HepG2 (cell line): ENCODE results near the gene CCDC142. TPM values are rescaled to one million over a fixed set of nuclear protein-coding genes. Genes with fewer than 3 reads are reported as not detected.

Source experiments
- CBX1 ChIP-seq: IDR thresholded peaks from one replicate; pipeline ENCODE4 v1.6.1; 2016; ENCODE audit warnings: antibody characterized with exemption, low read depth
- FOXA1 ChIP-seq, 2 experiments: fragments of 450-650 bp in 1 of 2; sonication (generic) in 1 of 2; formaldehyde crosslinking in 1 of 2; IDR thresholded peaks; 2 replicates each; pipeline versions ENCODE4 v1.4.0 to v1.6.1; 2016 to 2020; ENCODE audit warnings: missing genetic modification reagents in 1 of 2
- NCOR1 ChIP-seq: fragments of 200-600 bp; sonication (generic); IDR thresholded peaks from 2 replicates; pipeline ENCODE4 v1.7.0; 2017; ENCODE audit warnings: antibody characterized with exemption, low read length, borderline replicate concordance
- PPARG ChIP-seq: conservative IDR thresholded peaks from 2 replicates; pipeline ENCODE4 v1.6.1; 2016; ENCODE audit warnings: missing biosample characterization, missing genetic modification reagents
- PTBP1 ChIP-seq: fragments of 200-400 bp; formaldehyde crosslinking; IDR thresholded peaks from 2 replicates; pipeline ENCODE4 v1.6.1; 2018; ENCODE audit warnings: low read length, low read depth; ENCODE audit not compliant: poor library complexity, severe bottlenecking
- SMYD3 ChIP-seq: sonication (generic); formaldehyde crosslinking; IDR thresholded peaks from 2 replicates; pipeline ENCODE4 v1.8.1; 2023; ENCODE audit warnings: mild to moderate bottlenecking, missing genetic modification reagents
- SOX6 ChIP-seq, 2 experiments: fragments of 450-650 bp in 1 of 2; sonication (generic) in 1 of 2; formaldehyde crosslinking in 1 of 2; IDR thresholded peaks; 2 replicates each; pipeline versions ENCODE4 v1.4.0 to v1.6.1; 2017 to 2020; ENCODE audit warnings: antibody characterized with exemption in 1 of 2, mild to moderate bottlenecking in 1 of 2, missing genetic modification reagents in 1 of 2
- SRF ChIP-seq: IDR thresholded peaks from 2 replicates; pipeline ENCODE4 v1.6.1; 2011; ENCODE audit warnings: mild to moderate bottlenecking, low read depth, low read length, moderate library complexity
- TAF1 ChIP-seq: sonication (generic); formaldehyde crosslinking; IDR thresholded peaks from 2 replicates; pipeline ENCODE4 v1.4.0; 2020; ENCODE audit warnings: missing genetic modification reagents
- TEAD3 ChIP-seq: optimal IDR thresholded peaks from 2 replicates; pipeline ENCODE3; 2016; ENCODE audit warnings: borderline replicate concordance
- ZC3H13 ChIP-seq: sonication (generic); formaldehyde crosslinking; IDR thresholded peaks from 2 replicates; pipeline ENCODE4 v1.8.1; 2023; ENCODE audit warnings: mild to moderate bottlenecking, missing genetic modification reagents, moderate library complexity
- ZNF224 ChIP-seq: sonication (generic); formaldehyde crosslinking; IDR thresholded peaks from 2 replicates; pipeline ENCODE4 v1.5.0; 2020; ENCODE audit warnings: mild to moderate bottlenecking, missing genetic modification reagents
- ZNF564 ChIP-seq: sonication (generic); formaldehyde crosslinking; IDR thresholded peaks from 2 replicates; pipeline ENCODE4 v1.8.1; 2023; ENCODE audit warnings: mild to moderate bottlenecking, missing genetic modification reagents
- polyA plus RNA-seq, 8 experiments: library from polyadenylated mRNA; depleted of rRNA in 3 of 8; stranded (reverse) in 7 of 8; unstranded in 1 of 8; fragments of >200 nt; fragmentation: Illumina TruSeq in 4 of 8; extraction: Trizol in 4 of 8; gene quantifications; 2 replicates each; pipeline versions ENCODE4 v1.2.1 to v1.2.3, GENCODE V29; 2011 to 2016; ENCODE audit warnings: low read depth in 4 of 8, missing spikeins in 1 of 8, mixed read lengths in 1 of 8; ENCODE audit not compliant: insufficient read depth in 1 of 8
- total RNA-seq, 5 experiments: library from RNA; depleted of rRNA; stranded (reverse); fragments of >200 nt; fragmentation: Illumina TruSeq; extraction: Trizol; gene quantifications; 2 replicates each; pipeline ENCODE4 v1.2.3, GENCODE V29; 2016; ENCODE audit warnings: low read depth in 1 of 5
- TF ChIP-seq, protein P1 (sequence below): sonication (generic); formaldehyde crosslinking; IDR thresholded peaks from 2 replicates; pipeline ENCODE4 v1.4.0; 2020; ENCODE audit warnings: missing genetic modification reagents, borderline replicate concordance
- TF ChIP-seq, protein P2 (sequence below): IDR thresholded peaks from 2 replicates; pipeline ENCODE4 v1.6.1; 2012; ENCODE audit warnings: inconsistent platforms
- TF ChIP-seq, protein P3 (sequence below): sonication (generic); formaldehyde crosslinking; IDR thresholded peaks from 2 replicates; pipeline ENCODE4 v1.5.1; 2020; ENCODE audit warnings: mild to moderate bottlenecking, missing genetic modification reagents, moderate library complexity
- TF ChIP-seq, protein P4 (sequence below): IDR thresholded peaks from 2 replicates; pipeline ENCODE4 v1.6.1; 2016
- TF ChIP-seq, protein P5 (sequence below): IDR thresholded peaks from 2 replicates; pipeline ENCODE4 v1.6.1; 2016; ENCODE audit warnings: low read depth, control low read depth
- TF ChIP-seq, protein P6 (sequence below): sonication (generic); formaldehyde crosslinking; IDR thresholded peaks from 2 replicates; pipeline ENCODE4 v1.8.0; 2022; ENCODE audit warnings: mild to moderate bottlenecking, missing genetic modification reagents, moderate library complexity

The CCDC142 gene
- total and polyA plus RNA-seq, 2 of the 13 experiments (the other 11 are each of a cell fraction or from before 2014, with no cell fraction given), result 14.7 to 30.4 TPM

DNA sequence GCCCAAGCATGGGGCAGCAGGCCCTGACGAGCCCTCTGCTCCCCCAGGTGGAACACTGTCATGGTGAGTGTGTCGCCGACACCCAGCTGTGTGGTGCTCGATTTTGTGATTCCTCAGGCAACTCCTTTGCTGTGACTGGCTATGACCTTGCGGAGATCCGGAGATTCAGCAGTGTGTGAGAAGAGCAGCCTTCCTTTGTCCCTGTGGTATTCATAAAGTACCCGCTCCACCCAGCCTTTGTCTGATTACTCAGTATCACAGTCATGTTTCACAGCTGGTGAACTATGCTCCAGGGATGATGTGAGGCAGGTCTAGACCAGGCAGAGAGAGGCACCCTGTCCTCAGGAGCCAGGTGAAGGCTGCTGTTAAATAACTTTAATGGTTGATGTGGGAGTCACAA is 57.3 kb downstream of the CCDC142 start (continued):
- TF ChIP-seq, protein P1, sequence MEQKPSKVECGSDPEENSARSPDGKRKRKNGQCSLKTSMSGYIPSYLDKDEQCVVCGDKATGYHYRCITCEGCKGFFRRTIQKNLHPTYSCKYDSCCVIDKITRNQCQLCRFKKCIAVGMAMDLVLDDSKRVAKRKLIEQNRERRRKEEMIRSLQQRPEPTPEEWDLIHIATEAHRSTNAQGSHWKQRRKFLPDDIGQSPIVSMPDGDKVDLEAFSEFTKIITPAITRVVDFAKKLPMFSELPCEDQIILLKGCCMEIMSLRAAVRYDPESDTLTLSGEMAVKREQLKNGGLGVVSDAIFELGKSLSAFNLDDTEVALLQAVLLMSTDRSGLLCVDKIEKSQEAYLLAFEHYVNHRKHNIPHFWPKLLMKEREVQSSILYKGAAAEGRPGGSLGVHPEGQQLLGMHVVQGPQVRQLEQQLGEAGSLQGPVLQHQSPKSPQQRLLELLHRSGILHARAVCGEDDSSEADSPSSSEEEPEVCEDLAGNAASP, result peak; percentile 51; the same call in 1 of the 2 replicates
- TF ChIP-seq PPARG (CRISPR knock-in tag) (no peak), ZNF224 (CRISPR knock-in tag) (no peak), NCOR1 (no peak; the same call in 1 of the 2 replicates), FOXA1 (IDR thresholded peaks at IDR 0.05) (no peak), FOXA1 (CRISPR knock-in tag; IDR thresholded peaks at IDR 0.05) (0 out of 2 replicates have a peak, but pooled peaks have one; percentile 30), CBX1 (peak; percentile 5), SRF (no peak), TAF1 (CRISPR knock-in tag) (no peak), ZC3H13 (peak; percentile 24), TEAD3 (CRISPR knock-in tag) (peak; percentile 71), SMYD3 (0 out of 2 replicates have a peak, but pooled peaks have one; percentile 47), PTBP1 (no peak), SOX6 (IDR thresholded peaks at IDR 0.05) (no peak), SOX6 (CRISPR knock-in tag; IDR thresholded peaks at IDR 0.05) (no peak), ZNF564 (no peak)
- TF ChIP-seq, protein P2, sequence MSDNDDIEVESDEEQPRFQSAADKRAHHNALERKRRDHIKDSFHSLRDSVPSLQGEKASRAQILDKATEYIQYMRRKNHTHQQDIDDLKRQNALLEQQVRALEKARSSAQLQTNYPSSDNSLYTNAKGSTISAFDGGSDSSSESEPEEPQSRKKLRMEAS, result 0 out of 2 replicates have a peak, but pooled peaks have one; percentile 22
- TF ChIP-seq, protein P3, sequence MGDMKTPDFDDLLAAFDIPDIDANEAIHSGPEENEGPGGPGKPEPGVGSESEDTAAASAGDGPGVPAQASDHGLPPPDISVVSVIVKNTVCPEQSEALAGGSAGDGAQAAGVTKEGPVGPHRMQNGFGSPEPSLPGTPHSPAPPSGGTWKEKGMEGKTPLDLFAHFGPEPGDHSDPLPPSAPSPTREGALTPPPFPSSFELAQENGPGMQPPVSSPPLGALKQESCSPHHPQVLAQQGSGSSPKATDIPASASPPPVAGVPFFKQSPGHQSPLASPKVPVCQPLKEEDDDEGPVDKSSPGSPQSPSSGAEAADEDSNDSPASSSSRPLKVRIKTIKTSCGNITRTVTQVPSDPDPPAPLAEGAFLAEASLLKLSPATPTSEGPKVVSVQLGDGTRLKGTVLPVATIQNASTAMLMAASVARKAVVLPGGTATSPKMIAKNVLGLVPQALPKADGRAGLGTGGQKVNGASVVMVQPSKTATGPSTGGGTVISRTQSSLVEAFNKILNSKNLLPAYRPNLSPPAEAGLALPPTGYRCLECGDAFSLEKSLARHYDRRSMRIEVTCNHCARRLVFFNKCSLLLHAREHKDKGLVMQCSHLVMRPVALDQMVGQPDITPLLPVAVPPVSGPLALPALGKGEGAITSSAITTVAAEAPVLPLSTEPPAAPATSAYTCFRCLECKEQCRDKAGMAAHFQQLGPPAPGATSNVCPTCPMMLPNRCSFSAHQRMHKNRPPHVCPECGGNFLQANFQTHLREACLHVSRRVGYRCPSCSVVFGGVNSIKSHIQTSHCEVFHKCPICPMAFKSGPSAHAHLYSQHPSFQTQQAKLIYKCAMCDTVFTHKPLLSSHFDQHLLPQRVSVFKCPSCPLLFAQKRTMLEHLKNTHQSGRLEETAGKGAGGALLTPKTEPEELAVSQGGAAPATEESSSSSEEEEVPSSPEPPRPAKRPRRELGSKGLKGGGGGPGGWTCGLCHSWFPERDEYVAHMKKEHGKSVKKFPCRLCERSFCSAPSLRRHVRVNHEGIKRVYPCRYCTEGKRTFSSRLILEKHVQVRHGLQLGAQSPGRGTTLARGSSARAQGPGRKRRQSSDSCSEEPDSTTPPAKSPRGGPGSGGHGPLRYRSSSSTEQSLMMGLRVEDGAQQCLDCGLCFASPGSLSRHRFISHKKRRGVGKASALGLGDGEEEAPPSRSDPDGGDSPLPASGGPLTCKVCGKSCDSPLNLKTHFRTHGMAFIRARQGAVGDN (CRISPR knock-in tag), result peak; percentile 41; the same call in 1 of the 2 replicates
- TF ChIP-seq, protein P4, sequence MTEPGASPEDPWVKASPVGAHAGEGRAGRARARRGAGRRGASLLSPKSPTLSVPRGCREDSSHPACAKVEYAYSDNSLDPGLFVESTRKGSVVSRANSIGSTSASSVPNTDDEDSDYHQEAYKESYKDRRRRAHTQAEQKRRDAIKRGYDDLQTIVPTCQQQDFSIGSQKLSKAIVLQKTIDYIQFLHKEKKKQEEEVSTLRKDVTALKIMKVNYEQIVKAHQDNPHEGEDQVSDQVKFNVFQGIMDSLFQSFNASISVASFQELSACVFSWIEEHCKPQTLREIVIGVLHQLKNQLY (CRISPR knock-in tag), result no peak
- TF ChIP-seq, protein P5, sequence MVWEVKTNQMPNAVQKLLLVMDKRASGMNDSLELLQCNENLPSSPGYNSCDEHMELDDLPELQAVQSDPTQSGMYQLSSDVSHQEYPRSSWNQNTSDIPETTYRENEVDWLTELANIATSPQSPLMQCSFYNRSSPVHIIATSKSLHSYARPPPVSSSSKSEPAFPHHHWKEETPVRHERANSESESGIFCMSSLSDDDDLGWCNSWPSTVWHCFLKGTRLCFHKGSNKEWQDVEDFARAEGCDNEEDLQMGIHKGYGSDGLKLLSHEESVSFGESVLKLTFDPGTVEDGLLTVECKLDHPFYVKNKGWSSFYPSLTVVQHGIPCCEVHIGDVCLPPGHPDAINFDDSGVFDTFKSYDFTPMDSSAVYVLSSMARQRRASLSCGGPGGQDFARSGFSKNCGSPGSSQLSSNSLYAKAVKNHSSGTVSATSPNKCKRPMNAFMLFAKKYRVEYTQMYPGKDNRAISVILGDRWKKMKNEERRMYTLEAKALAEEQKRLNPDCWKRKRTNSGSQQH (CRISPR knock-in tag), result no peak
- TF ChIP-seq, protein P6, sequence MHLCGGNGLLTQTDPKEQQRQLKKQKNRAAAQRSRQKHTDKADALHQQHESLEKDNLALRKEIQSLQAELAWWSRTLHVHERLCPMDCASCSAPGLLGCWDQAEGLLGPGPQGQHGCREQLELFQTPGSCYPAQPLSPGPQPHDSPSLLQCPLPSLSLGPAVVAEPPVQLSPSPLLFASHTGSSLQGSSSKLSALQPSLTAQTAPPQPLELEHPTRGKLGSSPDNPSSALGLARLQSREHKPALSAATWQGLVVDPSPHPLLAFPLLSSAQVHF (CRISPR knock-in tag), result 0 out of 2 replicates have a peak, but pooled peaks have one; percentile 75
